DMS114 treated with DMSO at 0.1 percent for 48 hours (cell line): ENCODE results near the gene MTOR.
"Not testable (repeated sequence)": the region's sequence is repeated elsewhere in the genome, so short reads cannot be mapped to it uniquely, and the experiment has no call there.

Experiments
- DNase-seq: peaks from one replicate; lab custom pipeline; 2025; ENCODE audit not compliant: unreplicated experiment; lab: John Stamatoyannopoulos, UW

Gene MTOR

DNA sequence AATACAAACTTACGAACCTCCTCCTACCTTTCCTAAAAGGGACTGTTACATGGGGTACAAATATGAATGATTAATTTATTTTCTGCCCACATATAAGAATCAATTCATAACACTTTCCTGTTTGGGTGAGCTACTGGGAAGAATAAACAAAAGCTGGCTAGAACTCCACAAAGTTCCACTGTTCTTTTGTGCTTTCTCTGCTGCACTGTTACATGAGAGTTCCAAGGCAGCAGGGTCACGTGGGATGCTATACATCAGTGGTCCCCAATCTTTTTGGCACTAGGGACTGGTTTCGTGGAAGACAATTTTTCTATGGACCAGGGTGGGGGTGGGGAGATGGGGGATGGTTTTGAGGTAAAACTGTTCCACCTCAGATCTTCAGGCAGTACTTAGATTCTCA lies 75.4 kb downstream of the MTOR start:
- DNase-seq, result no peak

GRCh38 chr1:11184973-11185372 lies 77.4 kb downstream of the MTOR start:
- DNase-seq, result no peak

GRCh38 chr1:11182884-11183283 lies 79.5 kb downstream of the MTOR start:
- DNase-seq, result no peak

- no peak for DNase-seq
These were observed 82.0 kb downstream of the MTOR start for GRCh38 chr1:11180342-11180744.

DNA sequence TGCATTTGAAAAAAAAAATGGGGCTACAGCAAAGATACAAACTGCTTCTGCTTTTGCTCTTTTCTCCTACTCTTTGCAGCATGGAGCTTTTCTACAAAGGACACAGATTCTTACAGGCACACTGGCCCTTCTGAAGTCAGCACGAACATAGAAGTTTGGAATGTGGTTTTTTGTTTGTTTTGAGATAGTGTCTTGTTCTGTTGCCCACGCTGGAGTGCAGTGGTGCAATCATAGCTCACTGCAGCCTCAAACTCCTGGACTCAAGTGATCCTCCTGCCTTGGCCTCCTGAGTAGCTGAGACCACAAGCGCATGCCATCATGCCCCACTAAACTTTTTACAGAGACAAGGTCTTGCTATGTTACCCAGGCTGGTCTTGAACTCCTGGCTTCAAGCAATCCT lies 82.6 kb downstream of the MTOR start:
- DNase-seq, result not testable (repeated sequence)

DNA sequence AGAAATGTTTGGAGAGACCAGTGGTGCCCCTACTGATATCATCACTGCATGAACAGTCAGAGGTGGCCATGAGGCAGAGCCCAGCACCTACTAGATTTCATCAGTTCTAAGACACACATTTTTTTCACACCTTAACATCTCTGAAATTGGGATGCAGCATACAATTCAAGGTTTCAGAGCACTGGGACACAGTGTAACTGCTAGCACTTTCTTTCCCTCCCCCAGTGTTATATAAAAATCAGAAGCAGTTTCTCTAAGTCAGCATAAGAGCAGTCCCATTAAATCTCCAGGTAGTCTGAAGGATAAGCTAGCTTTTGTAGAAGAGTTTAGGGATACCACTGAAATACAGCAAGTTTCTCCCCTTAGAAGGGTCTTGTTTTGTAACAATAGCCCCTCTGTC lies 83.2 kb downstream of the MTOR start:
- no peak for DNase-seq

GRCh38 chr1:11178021-11179015 lies 84.0 kb downstream of the MTOR start:
- DNase-seq, result no peak

DNA sequence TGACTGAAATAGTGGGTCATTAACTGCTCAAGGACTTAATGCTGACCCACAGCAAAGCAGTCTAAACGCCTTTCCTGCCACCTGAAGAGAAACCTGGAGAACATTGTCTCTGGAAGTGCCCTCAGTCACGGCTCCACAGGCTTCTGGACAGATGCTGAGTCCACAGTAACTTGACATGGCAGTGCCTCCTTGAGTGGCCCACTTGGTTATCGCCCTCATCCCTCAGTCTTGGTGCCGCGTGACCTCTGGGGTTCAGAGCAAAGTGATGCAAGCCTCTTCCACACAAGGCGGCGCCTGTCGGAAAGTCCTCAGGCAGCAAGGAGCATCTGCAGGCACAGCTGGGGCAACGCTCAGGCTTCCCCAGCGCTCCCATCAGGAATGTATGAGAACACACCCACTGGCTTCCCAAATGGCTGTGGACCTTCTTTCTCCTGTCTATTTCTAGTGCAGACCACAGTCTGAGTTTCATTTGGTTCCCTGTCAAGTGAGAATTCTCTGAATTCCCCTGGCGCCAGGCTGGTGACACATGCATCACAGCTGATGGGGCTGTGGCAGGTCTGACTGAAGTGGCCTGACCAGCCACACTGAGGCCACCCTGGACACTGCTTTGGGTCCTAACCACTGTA lies 86.2 kb downstream of the MTOR start:
- no peak for DNase-seq

GRCh38 chr1:11175461-11175860 lies 86.9 kb downstream of the MTOR start:
- DNase-seq, result no peak

GRCh38 chr1:11174261-11174942 lies 87.9 kb downstream of the MTOR start:
- no peak for DNase-seq

DNA sequence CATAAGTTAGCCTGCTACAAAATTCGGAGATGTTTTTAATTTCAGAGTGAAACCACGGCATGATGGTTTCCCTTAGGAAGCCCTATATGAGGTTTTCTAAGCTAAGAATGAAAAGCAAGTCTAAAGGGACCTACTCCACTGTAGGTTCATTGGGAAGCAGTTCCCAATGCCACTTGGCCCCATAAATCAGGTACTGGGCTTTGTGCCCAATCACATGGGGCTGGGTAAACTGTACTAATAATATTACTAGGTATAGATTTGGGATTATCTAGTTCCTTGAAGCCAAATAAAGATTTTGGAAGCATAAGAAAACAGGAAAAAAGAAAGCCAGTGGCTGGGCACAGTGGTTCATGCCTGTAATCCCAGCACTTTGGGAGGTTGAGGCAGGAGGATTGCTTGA lies 92.2 kb downstream of the MTOR start:
- no peak for DNase-seq

DNA sequence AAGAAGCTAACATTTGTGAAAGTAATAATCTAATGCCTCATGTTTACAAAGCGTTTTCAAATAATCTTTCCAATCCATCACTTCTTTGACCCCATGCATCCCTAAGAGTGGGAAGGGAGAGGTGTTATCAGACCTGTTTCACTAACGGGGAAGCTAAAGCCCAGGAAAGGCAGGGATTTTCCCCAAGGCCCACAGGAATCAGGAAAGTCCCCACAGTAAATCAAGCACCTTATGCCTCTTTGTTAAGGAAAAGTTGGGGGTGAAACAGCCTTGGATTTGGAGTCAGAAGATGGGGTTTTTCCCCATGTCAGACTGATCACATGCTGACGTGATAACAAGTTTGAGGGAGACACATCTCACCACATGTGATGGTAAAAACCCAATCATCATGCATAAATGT lies 93.1 kb downstream of the MTOR start:
- no peak for DNase-seq

GRCh38 chr1:11168731-11169130 lies 93.6 kb downstream of the MTOR start:
- DNase-seq, result no peak

DNA sequence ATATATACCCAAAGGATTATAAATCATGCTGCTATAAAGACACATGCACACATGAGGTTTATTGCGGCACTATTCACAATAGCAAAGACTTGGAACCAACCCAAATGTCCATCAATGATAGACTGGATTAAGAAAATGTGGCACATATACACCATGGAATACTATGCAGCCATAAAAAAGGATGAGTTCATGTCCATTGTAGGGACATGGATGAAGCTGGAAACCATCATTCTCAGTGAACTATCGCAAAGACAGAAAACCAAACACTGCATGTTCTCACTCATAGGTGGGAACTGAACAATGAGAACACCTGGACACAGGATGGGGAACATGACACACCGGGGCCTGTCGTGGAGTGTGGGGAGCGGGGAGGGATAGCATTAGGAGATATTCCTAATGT lies 95.6 kb downstream of the MTOR start:
- not testable (repeated sequence) for DNase-seq

DNA sequence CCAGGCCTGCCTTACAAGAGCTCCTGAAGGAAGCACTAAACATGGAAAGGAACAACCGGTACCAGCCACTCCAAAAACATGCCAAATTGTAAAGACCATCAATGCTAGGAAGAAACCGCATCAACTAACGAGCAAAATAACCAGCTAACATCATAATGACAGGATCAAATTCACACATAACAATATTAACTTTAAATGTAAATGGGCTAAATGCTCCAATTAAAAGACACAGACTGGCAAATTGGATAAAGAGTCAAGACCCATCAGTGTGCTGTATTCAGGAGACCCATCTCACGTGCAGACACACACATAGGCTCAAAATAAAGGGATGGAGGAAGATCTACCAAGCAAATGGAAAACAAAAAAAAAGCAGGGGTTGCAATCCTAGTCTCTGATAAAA lies 99.6 kb downstream of the MTOR start:
- DNase-seq, result not testable (repeated sequence)

DNA sequence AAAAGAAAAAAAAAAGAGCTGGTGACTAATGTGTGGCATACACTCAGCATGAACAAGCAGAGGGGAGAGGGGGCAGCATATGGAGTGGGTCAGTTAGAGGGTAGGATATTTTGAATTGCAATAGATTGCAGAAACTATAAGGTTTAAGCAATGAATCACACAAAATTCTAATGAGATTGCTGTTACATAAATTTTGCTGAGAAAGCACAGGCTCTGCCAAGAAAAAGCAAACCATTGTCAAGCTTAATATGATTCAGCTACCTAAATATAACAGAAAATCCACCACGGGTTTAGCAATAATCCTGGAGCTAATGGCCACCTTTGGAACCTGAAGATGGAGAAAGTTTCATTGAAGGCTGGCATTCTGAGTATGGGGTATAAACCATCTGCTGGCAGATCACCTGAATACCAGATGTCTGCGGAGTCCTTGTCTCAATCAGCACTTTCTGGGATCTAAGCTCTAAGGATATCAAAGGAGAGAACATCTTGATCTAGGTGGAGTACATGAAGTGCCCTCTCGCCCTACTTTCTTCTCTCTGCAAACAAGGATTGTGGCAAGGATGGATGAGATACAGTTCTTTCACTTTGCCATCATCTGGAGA lies 103.5 kb downstream of the MTOR start:
- no peak for DNase-seq

DNA sequence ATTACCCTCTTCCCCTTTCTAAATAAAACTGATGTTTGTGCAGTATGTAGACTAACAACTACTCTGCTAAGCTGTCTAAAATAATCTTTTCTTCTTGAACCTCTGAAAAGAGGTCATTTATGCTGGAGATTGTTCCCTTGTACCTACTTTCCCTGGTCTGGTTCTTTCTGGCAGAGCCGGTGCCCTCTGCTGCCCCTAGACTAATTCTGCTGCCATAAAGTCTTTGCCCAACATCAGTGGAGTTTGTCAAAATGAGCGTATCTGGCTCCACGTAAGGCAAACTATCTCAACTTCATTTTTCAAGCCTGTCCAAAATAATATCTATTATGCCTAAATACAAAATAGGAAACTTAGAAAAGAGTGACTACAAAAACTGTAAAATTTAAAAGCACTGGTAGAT lies 104.1 kb downstream of the MTOR start:
- DNase-seq, result no peak

GRCh38 chr1:11157867-11158266 lies 104.5 kb downstream of the MTOR start:
- no peak for DNase-seq

DNA sequence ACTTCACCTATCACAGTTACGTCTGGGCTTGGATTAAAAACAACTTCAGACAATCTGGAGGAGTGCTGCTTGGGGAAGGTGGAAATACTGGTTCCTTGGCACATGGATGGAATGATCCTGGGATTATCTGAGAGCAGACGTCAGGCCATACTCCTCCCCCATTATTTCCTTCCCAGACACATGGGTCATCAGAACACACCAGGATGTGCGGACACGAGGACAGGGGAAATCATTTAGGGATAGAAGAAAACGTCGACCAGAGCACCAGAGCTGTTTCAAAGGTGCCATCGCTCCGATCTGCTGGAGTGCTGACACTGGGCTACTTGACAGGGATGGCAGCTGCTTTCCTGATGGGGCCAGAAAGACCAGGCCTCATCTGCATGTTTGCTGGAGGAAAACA lies 105.0 kb downstream of the MTOR start:
- no peak for DNase-seq

- DNase-seq, result no peak
These were observed 105.4 kb downstream of the MTOR start for GRCh38 chr1:11156963-11157362.

DNA sequence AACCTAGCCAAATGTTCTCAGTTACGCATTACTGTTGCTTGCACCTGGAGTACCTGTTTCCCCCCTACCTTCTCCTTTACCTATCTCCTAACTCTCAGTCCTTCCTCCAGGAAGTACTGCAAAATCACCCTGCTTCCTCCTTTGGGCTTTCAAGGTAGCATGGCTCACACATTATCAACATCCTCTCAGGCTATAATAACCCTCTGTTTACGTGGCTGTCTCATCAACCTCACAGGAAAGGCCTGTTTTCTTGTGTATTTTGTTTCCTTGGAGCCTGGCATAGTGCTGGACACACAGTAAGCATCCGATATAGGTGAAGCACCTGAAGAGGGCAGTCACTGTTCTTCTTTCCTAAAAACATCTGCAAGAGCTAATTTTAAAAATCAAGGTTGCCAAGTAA lies 105.9 kb downstream of the MTOR start:
- DNase-seq, result no peak
